SH-SY5Y (cell line): ENCODE results near the gene PITPNC1.

ENCODE experiments used
- GATA2 ChIP-seq: IDR thresholded peaks from 2 replicates; pipeline ENCODE4 v1.6.1; 2011; ENCODE audit warnings: mild to moderate bottlenecking, low read depth, low read length
- GATA3 ChIP-seq: IDR thresholded peaks from 2 replicates; pipeline ENCODE4 v1.6.1; 2011; ENCODE audit warnings: low read depth, mild to moderate bottlenecking, low read length, moderate library complexity

GRCh38 chr17:67600408-67600807 is 223.3 kb downstream of the PITPNC1 start:
- TF ChIP-seq GATA2 (no peak), GATA3 (no peak)
